H7 (cell line): ENCODE data around the gene MYMX. TPM values are rescaled to one million over a fixed set of nuclear protein-coding genes. Genes with fewer than 3 reads are reported as not detected.

ENCODE experiments used
- DNase-seq: peaks from one replicate; pipeline ENCODE4 v3.0.0; 2012
- H3K27me3 ChIP-seq: 2 replicates; pipeline ENCODE4 v1.6.0; 2011; ENCODE audit warnings: mild to moderate bottlenecking, low read length; ENCODE audit not compliant: control insufficient read depth, insufficient read depth
- H3K36me3 ChIP-seq: replicated peaks from 2 replicates; pipeline ENCODE4 v1.5.1; 2011; ENCODE audit warnings: low read length; ENCODE audit not compliant: control insufficient read depth, insufficient read depth
- H3K4me3 ChIP-seq: 2 replicates; pipeline ENCODE4 v1.5.1; 2011; ENCODE audit warnings: low read depth, mild to moderate bottlenecking, control low read depth, low read length, moderate library complexity; ENCODE audit not compliant: insufficient read depth
- total RNA-seq: library from RNA; depleted of rRNA; stranded (reverse); fragments of >200 nt; shearing (Covaris generic); gene quantifications from 2 replicates; pipeline ENCODE4 v1.2.3, GENCODE V29; 2014

MYMX gene
- total RNA-seq, 1 experiment from 2014 or later = 6.0 TPM

GRCh38 chr6:44199883-44200282 is 16.8 kb upstream of the MYMX start:
- H3K27me3 ChIP-seq = no peaks in the 10 kb centered on the region
- no peak overlapping the region for H3K4me3 ChIP-seq
- no peaks in the 10 kb centered on the region for H3K36me3 ChIP-seq
- DNase-seq = no peak

- no peak for DNase-seq
- Histone ChIP-seq H3K27me3 (no peaks in the 10 kb centered on the region), H3K36me3 (no peaks in the 10 kb centered on the region), H3K4me3 (no peak overlapping the region)
Measured at GRCh38 chr6:44201200-44201599, 15.5 kb upstream of the MYMX start.

- no peak overlapping the region for H3K4me3 ChIP-seq
- DNase-seq = no peak
Measured at GRCh38 chr6:44201638-44202303, 15.0 kb upstream of the MYMX start.

GRCh38 chr6:44202332-44202971 is 14.3 kb upstream of the MYMX start:
- Histone ChIP-seq H3K36me3 (no peaks in the 10 kb centered on the region), H3K27me3 (no peaks in the 10 kb centered on the region), H3K4me3 (no peak overlapping the region)
- DNase-seq = peak; percentile 82

More at GRCh38 chr6:44201638-44202303, 15.0 kb upstream of the MYMX start:
- Histone ChIP-seq H3K27me3 (no peaks in the 10 kb centered on the region), H3K36me3 (no peaks in the 10 kb centered on the region)

GRCh38 chr6:44202972-44203750 is 13.6 kb upstream of the MYMX start:
- no peaks in the 10 kb centered on the region for H3K36me3 ChIP-seq
- H3K4me3 ChIP-seq = no peak overlapping the region
- no peak for DNase-seq
- no peaks in the 10 kb centered on the region for H3K27me3 ChIP-seq

- DNase-seq = no peak
- H3K27me3 ChIP-seq = no peaks in the 10 kb centered on the region
- no peaks in the 10 kb centered on the region for H3K36me3 ChIP-seq
- no peak overlapping the region for H3K4me3 ChIP-seq
Measured at GRCh38 chr6:44203955-44204354, 12.8 kb upstream of the MYMX start.

- Histone ChIP-seq H3K27me3 (no peaks in the 10 kb centered on the region), H3K4me3 (no peak overlapping the region), H3K36me3 (no peaks in the 10 kb centered on the region)
- no peak for DNase-seq
Measured at GRCh38 chr6:44207966-44208365, 8.8 kb upstream of the MYMX start.

GRCh38 chr6:44211284-44211683 is 5.4 kb upstream of the MYMX start:
- Histone ChIP-seq H3K36me3 (no peaks in the 10 kb centered on the region), H3K27me3 (no peaks in the 10 kb centered on the region), H3K4me3 (no peak overlapping the region)
- DNase-seq = no peak

- no peak for DNase-seq
- Histone ChIP-seq H3K27me3 (no peaks in the 10 kb centered on the region), H3K36me3 (no peaks in the 10 kb centered on the region), H3K4me3 (no peak overlapping the region)
Measured at GRCh38 chr6:44214307-44214706, 2.4 kb upstream of the MYMX start.

- H3K36me3 ChIP-seq = no peaks in the 10 kb centered on the region
- H3K4me3 ChIP-seq = no peak overlapping the region
- peak; percentile 63 for DNase-seq
- no peaks in the 10 kb centered on the region for H3K27me3 ChIP-seq
Measured at GRCh38 chr6:44217332-44218143, 812 bp downstream of the MYMX start.

- H3K27me3 ChIP-seq = no peaks in the 10 kb centered on the region
Measured at GRCh38 chr6:44219053-44219814, 2.5 kb downstream of the MYMX start.

GRCh38 chr6:44219815-44220784 is 3.4 kb downstream of the MYMX start:
- peak overlapping the region; percentile 53 for H3K4me3 ChIP-seq
- DNase-seq = no peak
- no peaks in the 10 kb centered on the region for H3K36me3 ChIP-seq
- H3K27me3 ChIP-seq = no peaks in the 10 kb centered on the region

More at GRCh38 chr6:44219053-44219814, 2.5 kb downstream of the MYMX start:
- DNase-seq = peak; percentile 96
- Histone ChIP-seq H3K36me3 (no peaks in the 10 kb centered on the region), H3K4me3 (peak overlapping the region; percentile 53)

- Histone ChIP-seq H3K4me3 (no peak overlapping the region), H3K27me3 (no peaks in the 10 kb centered on the region), H3K36me3 (no peaks in the 10 kb centered on the region; the same call in 1 of the 2 replicates)
- no peak for DNase-seq
Measured at GRCh38 chr6:44220913-44221290, 4.2 kb downstream of the MYMX start.
